Astrocyte (in vitro differentiated cells and primary cell): ENCODE measurements around the gene MIDN. TPM values are rescaled to one million over a fixed set of nuclear protein-coding genes. Genes with fewer than 3 reads are reported as not detected.

Source experiments
- DNase-seq: peaks from one replicate; pipeline ENCODE4 v3.0.0-alpha.2; 2010; ENCODE audit warnings: low read depth
- FAIRE-seq: peaks from 2 replicates; lab custom pipeline; 2011; peaks lifted over from hg19 to GRCh38; lab: Jason Lieb, UNC
- H2AFZ ChIP-seq: 2 replicates; pipeline ENCODE4 v1.6.0; 2012; ENCODE audit warnings: low read depth, low read length, inconsistent platforms
- H3K27ac ChIP-seq: 2 replicates; pipeline ENCODE4 v1.5.1; 2011; ENCODE audit warnings: low read depth, low read length, inconsistent platforms
- H3K27me3 ChIP-seq: 2 replicates; pipeline ENCODE4 v1.6.0; 2011; ENCODE audit warnings: low read length, inconsistent platforms; ENCODE audit not compliant: insufficient read depth
- H3K36me3 ChIP-seq: 2 replicates; pipeline ENCODE4 v1.5.1; 2011; ENCODE audit warnings: low read length, inconsistent platforms; ENCODE audit not compliant: insufficient read depth
- H3K4me1 ChIP-seq: 2 replicates; pipeline ENCODE4 v1.5.1; 2011; ENCODE audit warnings: low read length, inconsistent platforms; ENCODE audit not compliant: insufficient read depth
- H3K4me2 ChIP-seq: 2 replicates; pipeline ENCODE4 v1.6.0; 2012; ENCODE audit warnings: low read length, inconsistent platforms
- H3K4me3 ChIP-seq: 2 replicates; pipeline ENCODE4 v1.5.1; 2011; ENCODE audit warnings: low read depth, mild to moderate bottlenecking, low read length, inconsistent platforms; ENCODE audit not compliant: insufficient read depth
- H3K79me2 ChIP-seq: 2 replicates; pipeline ENCODE4 v1.6.0; 2012; ENCODE audit warnings: mild to moderate bottlenecking, low read length, inconsistent platforms; ENCODE audit not compliant: insufficient read depth
- H3K9ac ChIP-seq: 2 replicates; pipeline ENCODE4 v1.6.0; 2012; ENCODE audit warnings: mild to moderate bottlenecking, low read length, inconsistent platforms
- H3K9me3 ChIP-seq: 2 replicates; pipeline ENCODE4 v1.5.1; 2012; ENCODE audit warnings: low read depth, mild to moderate bottlenecking, low read length, inconsistent platforms; ENCODE audit not compliant: insufficient read depth
- H4K20me1 ChIP-seq: 2 replicates; pipeline ENCODE4 v1.6.0; 2012; ENCODE audit warnings: low read length, inconsistent platforms; ENCODE audit not compliant: insufficient read depth
- H3K27ac Mint-ChIP-seq: one replicate; pipeline ENCODE4 v1.8.0; 2021; ENCODE audit warnings: mild to moderate bottlenecking, mixed read lengths; ENCODE audit not compliant: unreplicated experiment
- H3K27me3 Mint-ChIP-seq: one replicate; pipeline ENCODE4 v1.8.0; 2021; ENCODE audit warnings: low read depth, mixed read lengths; ENCODE audit not compliant: unreplicated experiment
- H3K36me3 Mint-ChIP-seq: one replicate; pipeline ENCODE4 v1.8.0; 2021; ENCODE audit warnings: low read depth, mixed read lengths; ENCODE audit not compliant: unreplicated experiment
- H3K4me1 Mint-ChIP-seq: one replicate; pipeline ENCODE4 v1.8.0; 2021; ENCODE audit warnings: low read depth, mixed read lengths; ENCODE audit not compliant: unreplicated experiment
- H3K4me3 Mint-ChIP-seq: one replicate; pipeline ENCODE4 v1.8.0; 2021; ENCODE audit warnings: mild to moderate bottlenecking, moderate library complexity, mixed read lengths; ENCODE audit not compliant: unreplicated experiment
- H3K9me3 Mint-ChIP-seq: one replicate; pipeline ENCODE4 v1.8.0; 2021; ENCODE audit warnings: mild to moderate bottlenecking, mixed read lengths; ENCODE audit not compliant: unreplicated experiment
- EZH2 ChIP-seq: IDR thresholded peaks from 2 replicates; pipeline ENCODE4 v1.6.1; 2012; ENCODE audit warnings: mild to moderate bottlenecking, low read length, inconsistent platforms; ENCODE audit not compliant: insufficient read depth
- total RNA-seq: library from RNA; stranded (reverse); gene quantifications from 2 replicates; pipeline ENCODE4 v1.2.1, GENCODE V29; 2021
- TF ChIP-seq, protein P1 (sequence below): IDR thresholded peaks from 2 replicates; pipeline ENCODE4 v1.5.1; 2011; ENCODE audit warnings: low read depth, mild to moderate bottlenecking, inconsistent platforms, low read length, moderate library complexity; ENCODE audit not compliant: insufficient read depth

Gene MIDN
- total RNA-seq, 1 donor from 2014 or later = 141 TPM

DNA sequence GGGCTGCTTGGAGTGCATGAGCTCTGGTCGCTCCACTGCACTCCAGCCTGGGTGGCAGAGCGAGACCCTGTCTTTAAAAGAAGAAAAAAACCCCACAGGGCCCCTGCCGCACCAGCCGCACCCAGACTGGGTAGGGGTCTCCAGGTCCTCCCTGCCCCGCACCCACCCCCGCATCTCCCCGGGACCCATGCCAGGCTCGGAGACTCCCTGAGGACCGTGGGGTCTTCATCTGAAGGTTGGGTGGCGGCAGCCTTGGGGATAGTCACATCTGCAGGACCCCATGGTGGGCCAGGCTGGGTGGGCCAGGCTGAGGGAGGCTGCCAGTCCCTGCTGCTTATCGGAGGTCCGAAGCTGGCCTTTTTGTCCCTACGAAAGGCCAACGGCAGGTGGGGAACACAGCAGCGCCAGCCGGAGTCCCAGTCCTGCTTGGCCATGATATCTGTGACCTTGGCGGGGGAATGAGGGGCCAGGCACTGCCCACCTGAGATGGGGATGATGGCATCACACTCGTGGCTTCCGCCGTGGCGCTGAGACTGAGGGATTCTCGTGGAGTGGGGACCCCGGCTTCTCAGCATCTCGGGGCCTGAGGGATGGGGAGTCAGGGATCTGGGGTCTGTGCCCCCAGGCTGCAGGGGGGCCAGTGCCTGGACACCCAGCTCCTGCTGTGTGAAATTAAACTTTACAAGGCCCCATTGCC, 48.3 kb downstream of the MIDN start:
- Histone ChIP-seq H3K27me3 (no peaks in the 10 kb centered on the region), H3K4me3 (no peak overlapping the region), H3K79me2 (no peaks in the 10 kb centered on the region), H2AFZ (no peak overlapping the region), H4K20me1 (peaks cover 6% of the 10 kb centered on the region), H3K9me3 (no peaks in the 10 kb centered on the region), H3K4me2 (no peak overlapping the region), H3K4me1 (no peaks in the 10 kb centered on the region), H3K36me3 (no peaks in the 10 kb centered on the region), H3K9ac (no peak overlapping the region), H3K27ac (no peak overlapping the region)
- H3K27me3 Mint-ChIP-seq = peaks cover 6% of the 10 kb centered on the region
- no peaks in the 10 kb centered on the region for H3K4me1 Mint-ChIP-seq
- H3K9me3 Mint-ChIP-seq = no peaks in the 10 kb centered on the region
- no peak for FAIRE-seq
- no peak overlapping the region for H3K4me3 Mint-ChIP-seq
- TF ChIP-seq, protein P1, sequence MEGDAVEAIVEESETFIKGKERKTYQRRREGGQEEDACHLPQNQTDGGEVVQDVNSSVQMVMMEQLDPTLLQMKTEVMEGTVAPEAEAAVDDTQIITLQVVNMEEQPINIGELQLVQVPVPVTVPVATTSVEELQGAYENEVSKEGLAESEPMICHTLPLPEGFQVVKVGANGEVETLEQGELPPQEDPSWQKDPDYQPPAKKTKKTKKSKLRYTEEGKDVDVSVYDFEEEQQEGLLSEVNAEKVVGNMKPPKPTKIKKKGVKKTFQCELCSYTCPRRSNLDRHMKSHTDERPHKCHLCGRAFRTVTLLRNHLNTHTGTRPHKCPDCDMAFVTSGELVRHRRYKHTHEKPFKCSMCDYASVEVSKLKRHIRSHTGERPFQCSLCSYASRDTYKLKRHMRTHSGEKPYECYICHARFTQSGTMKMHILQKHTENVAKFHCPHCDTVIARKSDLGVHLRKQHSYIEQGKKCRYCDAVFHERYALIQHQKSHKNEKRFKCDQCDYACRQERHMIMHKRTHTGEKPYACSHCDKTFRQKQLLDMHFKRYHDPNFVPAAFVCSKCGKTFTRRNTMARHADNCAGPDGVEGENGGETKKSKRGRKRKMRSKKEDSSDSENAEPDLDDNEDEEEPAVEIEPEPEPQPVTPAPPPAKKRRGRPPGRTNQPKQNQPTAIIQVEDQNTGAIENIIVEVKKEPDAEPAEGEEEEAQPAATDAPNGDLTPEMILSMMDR = no peak
- no peak for TF ChIP-seq EZH2
- H3K36me3 Mint-ChIP-seq = no peaks in the 10 kb centered on the region
- DNase-seq = no peak
- no peak overlapping the region for H3K27ac Mint-ChIP-seq

DNA sequence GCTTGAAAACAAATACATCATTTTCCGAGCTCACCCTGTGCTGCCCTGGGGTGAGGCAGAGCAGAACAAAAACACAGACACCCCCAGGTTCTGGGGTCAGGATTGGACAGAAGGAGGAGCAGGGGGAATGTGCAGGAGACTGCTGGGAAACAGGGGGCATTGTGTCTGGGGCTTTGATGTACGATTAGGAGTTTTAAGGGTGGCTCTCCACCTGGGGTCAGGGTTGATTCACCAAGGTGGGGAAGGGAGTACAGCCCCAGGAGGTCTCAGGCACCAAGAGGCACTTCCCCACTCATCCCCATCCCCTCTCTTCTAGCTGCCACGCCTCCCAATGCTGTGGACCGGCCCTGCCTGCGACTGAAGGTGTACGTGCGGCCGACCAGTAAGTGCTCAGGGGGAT, 49.9 kb downstream of the MIDN start:
- Histone ChIP-seq H3K27ac (no peak overlapping the region), H3K4me2 (no peak overlapping the region), H3K79me2 (no peaks in the 10 kb centered on the region), H3K9ac (no peak overlapping the region), H3K27me3 (peaks cover 4% of the 10 kb centered on the region), H3K36me3 (no peaks in the 10 kb centered on the region), H3K4me1 (no peaks in the 10 kb centered on the region), H3K4me3 (no peak overlapping the region), H3K9me3 (no peaks in the 10 kb centered on the region), H4K20me1 (no peaks in the 10 kb centered on the region), H2AFZ (no peak overlapping the region)
- TF ChIP-seq EZH2 = no peak
- TF ChIP-seq, protein P1 = no peak
- Mint-ChIP-seq H3K4me3 (no peak overlapping the region), H3K27ac (peak overlapping the region; percentile 47), H3K27me3 (peaks cover 2% of the 10 kb centered on the region), H3K36me3 (no peaks in the 10 kb centered on the region), H3K9me3 (no peaks in the 10 kb centered on the region), H3K4me1 (no peaks in the 10 kb centered on the region)
- DNase-seq = no peak
- no peak for FAIRE-seq

DNA sequence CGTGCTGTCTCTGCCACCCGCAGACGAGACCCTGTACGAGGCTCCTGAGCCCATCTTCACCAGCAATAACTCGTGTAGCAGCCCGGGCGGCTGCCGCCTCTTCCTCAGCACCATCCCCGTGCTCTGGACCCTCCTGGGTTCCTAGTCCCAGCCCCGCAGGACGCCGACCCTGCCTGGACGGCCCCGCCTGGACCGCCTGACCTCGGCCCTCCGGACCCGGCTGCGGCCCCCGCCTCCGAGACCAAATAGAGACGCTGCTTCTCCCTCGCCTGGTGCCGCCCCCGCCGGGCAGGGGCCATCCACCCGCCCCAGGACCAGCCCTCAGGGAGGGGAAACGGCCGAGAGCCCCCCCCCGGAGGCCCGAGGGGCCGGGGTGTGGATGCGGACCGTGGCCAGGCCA, 51.4 kb downstream of the MIDN start:
- TF ChIP-seq EZH2 = no peak
- TF ChIP-seq, protein P1 = no peak
- peaks cover 4% of the 10 kb centered on the region for H3K27me3 ChIP-seq
- no peak for DNase-seq
- H3K27ac Mint-ChIP-seq = no peak overlapping the region
- no peak overlapping the region for H3K9ac ChIP-seq
- no peak for FAIRE-seq
- no peaks in the 10 kb centered on the region for H3K36me3 ChIP-seq
- no peak overlapping the region for H3K27ac ChIP-seq
- no peak overlapping the region for H2AFZ ChIP-seq
- no peaks in the 10 kb centered on the region for H4K20me1 ChIP-seq
- H3K4me3 ChIP-seq = no peak overlapping the region
- H3K4me3 Mint-ChIP-seq = no peak overlapping the region
- no peaks in the 10 kb centered on the region for H3K4me1 ChIP-seq
- H3K36me3 Mint-ChIP-seq = no peaks in the 10 kb centered on the region
- H3K9me3 Mint-ChIP-seq = no peaks in the 10 kb centered on the region
- H3K27me3 Mint-ChIP-seq = peaks cover 2% of the 10 kb centered on the region
- H3K4me2 ChIP-seq = no peak overlapping the region
- H3K9me3 ChIP-seq = no peaks in the 10 kb centered on the region
- no peaks in the 10 kb centered on the region for H3K4me1 Mint-ChIP-seq
- no peaks in the 10 kb centered on the region for H3K79me2 ChIP-seq
